Epithelial cell of proximal tubule (primary cell): Measurements from ENCODE around the gene GIGYF2. TPM values are rescaled to one million over a fixed set of nuclear protein-coding genes. Genes with fewer than 3 reads are reported as not detected.

Experiments
- DNase-seq: peaks from one replicate; pipeline ENCODE4 v3.0.0-alpha.2; 2011; ENCODE audit warnings: low read depth
- H3K4me3 ChIP-seq: 2 replicates; pipeline ENCODE4 v1.5.1; 2011; ENCODE audit warnings: low read depth, mild to moderate bottlenecking, low read length
- total RNA-seq: library from RNA; depleted of rRNA; stranded (reverse); fragments of >200 nt; gene quantifications from 2 replicates; pipeline ENCODE4 v1.2.3, GENCODE V29; 2015
- TF ChIP-seq, protein P1 (sequence below): conservative IDR thresholded peaks from 2 replicates; pipeline ENCODE4 v1.5.1; 2012; ENCODE audit warnings: low read depth, mild to moderate bottlenecking, low read length

Gene GIGYF2
- total RNA-seq, 1 donor from 2014 or later, result 24.0 TPM

DNA sequence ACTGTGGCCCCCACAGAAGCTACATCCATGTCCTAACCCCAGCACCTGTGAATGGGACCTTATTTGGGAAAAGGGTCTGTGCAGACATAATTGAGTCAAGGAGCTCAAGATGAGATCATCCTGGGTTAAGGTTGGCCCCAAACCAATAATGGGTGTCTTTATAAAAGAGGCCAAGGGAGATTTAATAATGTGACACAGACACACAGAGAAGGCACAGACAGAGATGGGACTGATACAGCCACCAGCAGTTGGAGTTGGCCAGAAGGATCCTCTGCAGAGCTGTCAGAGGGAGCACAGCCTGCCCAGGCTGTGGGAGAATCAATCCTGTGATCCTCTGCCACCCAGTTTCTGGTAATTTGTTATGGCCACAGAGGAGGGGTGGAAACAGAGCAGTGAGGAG is 199.0 kb downstream of the GIGYF2 start:
- TF ChIP-seq, protein P1, sequence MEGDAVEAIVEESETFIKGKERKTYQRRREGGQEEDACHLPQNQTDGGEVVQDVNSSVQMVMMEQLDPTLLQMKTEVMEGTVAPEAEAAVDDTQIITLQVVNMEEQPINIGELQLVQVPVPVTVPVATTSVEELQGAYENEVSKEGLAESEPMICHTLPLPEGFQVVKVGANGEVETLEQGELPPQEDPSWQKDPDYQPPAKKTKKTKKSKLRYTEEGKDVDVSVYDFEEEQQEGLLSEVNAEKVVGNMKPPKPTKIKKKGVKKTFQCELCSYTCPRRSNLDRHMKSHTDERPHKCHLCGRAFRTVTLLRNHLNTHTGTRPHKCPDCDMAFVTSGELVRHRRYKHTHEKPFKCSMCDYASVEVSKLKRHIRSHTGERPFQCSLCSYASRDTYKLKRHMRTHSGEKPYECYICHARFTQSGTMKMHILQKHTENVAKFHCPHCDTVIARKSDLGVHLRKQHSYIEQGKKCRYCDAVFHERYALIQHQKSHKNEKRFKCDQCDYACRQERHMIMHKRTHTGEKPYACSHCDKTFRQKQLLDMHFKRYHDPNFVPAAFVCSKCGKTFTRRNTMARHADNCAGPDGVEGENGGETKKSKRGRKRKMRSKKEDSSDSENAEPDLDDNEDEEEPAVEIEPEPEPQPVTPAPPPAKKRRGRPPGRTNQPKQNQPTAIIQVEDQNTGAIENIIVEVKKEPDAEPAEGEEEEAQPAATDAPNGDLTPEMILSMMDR, result no peak
- no peak for DNase-seq
- H3K4me3 ChIP-seq, result no peak overlapping the region

DNA sequence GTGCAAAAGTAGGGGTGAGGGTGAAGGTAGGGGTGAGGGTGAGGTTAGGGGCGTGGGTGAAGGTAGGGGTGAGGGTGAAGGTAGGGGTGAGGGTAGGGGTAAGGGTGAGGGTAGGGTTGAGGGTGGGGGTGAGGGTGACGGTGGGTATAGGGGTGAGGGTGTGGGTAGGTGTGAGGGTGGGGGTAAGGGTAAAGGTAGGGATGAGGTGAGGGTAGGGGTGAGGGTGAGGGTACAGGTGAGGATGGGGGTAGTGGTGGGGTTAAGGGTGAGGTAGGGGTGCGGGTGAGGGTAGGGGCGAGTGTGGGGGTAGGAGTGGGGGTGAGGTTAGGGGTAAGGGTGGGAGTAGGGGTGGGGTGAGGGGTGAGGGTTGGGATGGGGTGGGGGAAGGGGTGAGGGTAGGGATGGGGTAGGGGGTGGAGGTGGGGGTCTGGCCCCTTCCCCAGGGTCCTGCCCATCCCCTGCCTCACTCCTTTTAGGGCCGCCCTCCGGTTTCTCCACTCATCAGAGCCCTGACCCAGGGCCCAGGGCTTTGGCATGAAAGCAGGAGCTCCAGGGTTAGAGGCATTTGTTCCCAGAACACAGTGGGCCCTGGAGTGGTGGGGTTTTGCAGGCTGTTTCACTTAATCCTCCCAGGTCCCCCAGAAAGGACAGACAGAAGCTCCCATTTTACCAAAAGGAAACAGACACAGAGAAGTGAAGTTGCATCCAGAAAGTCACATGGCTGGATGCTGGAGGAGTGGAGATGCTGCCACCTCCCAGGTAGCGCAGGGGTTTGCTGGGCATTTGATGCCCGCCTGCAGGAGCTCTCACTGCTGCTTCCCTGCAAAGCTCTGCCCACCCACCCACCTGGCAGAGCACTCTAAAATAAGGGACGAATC is 199.8 kb downstream of the GIGYF2 start:
- TF ChIP-seq, protein P1, result no peak

DNA sequence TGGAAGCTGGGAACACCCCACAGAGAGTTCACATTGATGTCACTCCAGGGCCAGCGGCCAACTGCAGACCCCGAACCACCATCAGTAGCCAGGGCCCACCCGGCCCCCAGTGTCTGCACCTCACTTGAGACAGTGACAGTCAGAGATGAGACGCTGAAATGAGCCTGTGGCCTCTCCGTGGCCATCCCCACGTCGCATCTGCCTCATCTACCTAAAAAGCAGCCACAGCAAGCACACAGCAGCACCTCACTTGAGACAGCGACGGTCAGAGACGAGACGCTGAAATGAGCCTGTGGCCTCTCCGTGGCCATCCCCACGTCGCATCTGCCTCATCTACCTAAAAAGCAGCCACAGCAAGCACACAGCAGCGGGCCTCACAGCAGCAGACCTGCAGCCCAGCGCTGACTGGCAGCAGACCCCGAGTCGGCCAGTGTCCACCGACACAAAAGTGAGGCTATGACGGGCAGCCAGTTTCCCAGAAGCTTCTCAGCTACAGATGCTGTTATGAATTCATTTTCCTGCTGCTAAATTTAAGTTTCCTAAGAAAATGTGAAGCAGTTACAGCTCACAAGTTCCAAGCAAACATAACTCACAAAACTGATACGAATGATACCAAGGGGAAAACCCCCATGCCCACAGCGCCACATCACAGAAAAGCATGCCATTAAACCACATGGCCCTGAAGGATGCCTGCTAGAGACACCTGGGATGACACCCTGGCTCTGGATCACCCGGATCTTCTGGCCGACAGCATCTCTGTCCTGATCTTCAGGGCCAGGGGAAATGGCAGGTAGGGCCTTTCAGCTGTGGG is 200.7 kb downstream of the GIGYF2 start:
- TF ChIP-seq, protein P1, result no peak
- DNase-seq, result no peak

More for the DNA sequence above, 199.8 kb downstream of the GIGYF2 start:
- no peak for DNase-seq
- H3K4me3 ChIP-seq, result no peak overlapping the region

DNA sequence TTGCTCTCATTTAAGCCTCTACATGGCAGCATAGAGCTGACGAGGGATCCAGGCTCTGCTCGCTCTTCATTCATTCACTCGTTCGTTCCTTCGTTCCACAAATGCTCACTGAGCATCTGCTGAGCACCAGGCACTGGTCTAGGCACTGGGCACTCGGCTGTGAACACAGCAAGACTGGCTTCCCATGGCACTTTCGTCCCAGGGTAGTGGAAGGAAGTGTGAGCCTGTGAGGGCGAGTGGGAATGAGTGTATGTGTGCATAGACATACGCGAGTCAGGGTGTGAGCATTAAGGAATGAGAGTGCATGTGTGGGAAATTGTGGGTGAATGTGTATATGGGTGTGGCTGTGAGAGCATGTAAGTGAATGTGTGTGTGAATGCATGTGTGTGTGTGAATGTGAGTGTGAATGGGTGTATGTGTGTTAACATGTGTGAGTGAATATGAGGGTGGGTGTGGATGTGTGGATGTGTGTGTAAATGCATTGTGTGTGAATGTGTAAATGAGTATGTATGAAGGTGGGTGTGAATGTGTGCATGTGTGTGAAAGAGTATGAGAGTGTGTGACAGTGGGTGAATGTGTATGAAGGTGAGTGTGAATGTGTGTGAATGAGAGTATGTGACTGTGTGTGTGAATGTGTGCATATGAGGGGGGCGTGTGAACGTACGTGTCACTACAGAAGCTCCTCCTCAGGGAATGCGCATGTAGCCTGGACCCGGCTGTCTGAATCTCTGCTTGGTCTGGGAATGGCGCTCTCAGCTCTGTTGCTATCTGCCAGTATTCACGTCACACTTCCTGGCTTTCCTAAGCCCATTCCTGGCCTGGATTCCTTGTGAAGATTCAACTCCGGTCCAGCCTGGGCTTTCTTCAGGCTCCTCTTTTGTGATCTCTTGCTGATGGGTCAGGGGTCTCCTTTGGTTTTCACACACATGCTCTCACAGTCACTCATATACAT is 201.7 kb downstream of the GIGYF2 start:
- H3K4me3 ChIP-seq, result no peak overlapping the region
- TF ChIP-seq, protein P1, result no peak
- no peak for DNase-seq

More for the DNA sequence above, 200.7 kb downstream of the GIGYF2 start:
- no peak overlapping the region for H3K4me3 ChIP-seq

DNA sequence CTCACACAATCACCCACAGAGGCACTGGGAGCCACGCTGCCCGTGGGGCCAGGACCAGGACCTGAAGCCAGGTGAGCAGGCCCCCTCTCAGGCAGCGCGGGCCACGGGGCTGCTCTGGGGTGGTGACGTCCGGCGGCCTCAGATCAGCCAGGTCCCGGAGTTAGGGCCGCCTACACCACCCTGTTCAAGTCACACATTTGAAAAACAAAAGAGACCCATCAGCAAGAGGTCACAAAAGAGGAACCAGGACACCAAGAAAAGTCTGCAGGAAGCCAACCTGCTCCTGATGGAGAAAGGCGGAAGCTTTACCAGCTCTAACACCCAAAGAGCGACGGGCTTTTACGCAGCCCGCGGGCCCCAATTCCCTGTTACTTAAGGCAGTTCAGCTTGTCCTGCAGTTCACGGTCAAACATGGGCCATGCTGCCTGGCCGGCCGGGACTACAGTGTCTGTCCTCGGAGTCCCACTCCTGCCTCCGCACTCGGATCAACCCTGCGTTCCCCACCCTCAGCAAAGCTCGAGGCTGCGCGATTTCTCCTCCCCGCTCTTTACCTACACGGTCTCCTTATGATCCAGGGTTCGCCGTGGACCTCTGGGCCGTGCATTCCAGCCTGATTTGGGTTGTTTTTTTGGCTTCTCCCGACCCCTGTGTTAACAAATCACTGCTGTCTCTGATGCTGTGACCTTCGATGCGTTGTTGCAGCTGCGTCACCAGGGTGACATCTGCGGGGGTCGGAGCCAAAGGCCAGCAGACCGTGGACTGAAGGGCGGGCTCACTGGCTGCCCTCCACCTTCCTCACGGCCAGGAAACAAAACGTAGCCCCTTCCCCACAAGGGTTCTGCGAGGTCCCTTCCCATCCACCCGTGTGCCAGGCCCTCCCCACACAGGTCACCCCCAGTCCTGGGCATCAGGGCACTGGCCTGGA is 203.9 kb downstream of the GIGYF2 start:
- H3K4me3 ChIP-seq, result no peak overlapping the region
- no peak for DNase-seq
- TF ChIP-seq, protein P1, result no peak
